B cell (primary cell): ENCODE data around the gene GAST.

Experiments
- CTCF ChIP-seq: fragments of 200-600 bp; IDR thresholded peaks from one replicate; pipeline ENCODE4 v1.8.0; 2022; ENCODE audit warnings: antibody characterized with exemption, mild to moderate bottlenecking
- EZH2 ChIP-seq: IDR thresholded peaks from 2 replicates; pipeline ENCODE4 v1.6.1; 2012; ENCODE audit warnings: borderline replicate concordance, low read depth, mild to moderate bottlenecking, moderate library complexity, low read length; ENCODE audit not compliant: insufficient read depth, poor library complexity, severe bottlenecking

DNA sequence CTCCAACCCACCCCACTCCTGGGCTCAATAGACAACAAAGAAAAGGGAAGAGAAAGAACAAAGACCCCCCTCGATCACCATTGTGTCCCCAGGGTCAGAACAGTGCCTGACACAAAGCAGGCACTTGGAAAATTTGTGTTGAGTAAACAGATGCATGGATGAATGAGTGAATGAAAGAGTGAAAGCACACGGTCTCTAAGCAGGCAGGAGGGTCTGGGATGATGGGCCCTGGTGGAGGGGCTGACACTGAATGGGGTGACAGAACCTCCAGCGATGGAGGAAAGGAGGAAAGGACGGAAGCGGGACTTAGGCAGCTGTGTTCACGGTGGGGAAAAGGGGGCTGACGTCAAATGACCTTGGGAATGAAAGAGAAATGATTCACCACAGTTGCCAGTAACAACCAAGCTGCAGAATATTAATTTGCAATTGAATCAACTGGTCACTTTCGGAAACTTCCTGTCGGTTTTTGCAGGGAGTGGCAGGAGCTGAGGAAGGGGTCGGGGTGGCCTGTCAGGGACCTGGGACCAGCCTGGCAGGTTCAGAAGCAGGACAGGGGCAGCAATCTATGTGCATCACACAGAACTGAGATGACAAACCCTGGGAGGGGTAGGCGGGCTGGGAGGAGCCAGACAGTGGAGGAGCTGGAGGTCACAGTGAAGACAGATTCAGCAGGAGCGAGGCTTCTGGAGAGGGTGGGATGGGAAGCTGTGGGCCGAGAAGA is 6.7 kb upstream of the GAST start:
- no peak for TF ChIP-seq CTCF
- TF ChIP-seq EZH2, result no peak
